C4-2B (cell line): ENCODE data around the gene OCA2.

Source experiments
- H3K27ac ChIP-seq: fragments of 450-650 bp; 2 replicates; pipeline ENCODE4 v1.5.1; 2017
- CTCF ChIP-seq: fragments of 450-650 bp; conservative IDR thresholded peaks from 2 replicates; pipeline ENCODE4 v1.5.1; 2017; ENCODE audit warnings: mild to moderate bottlenecking
- ZFX ChIP-seq: fragments of 450-650 bp; IDR thresholded peaks from 2 replicates; pipeline ENCODE4 v1.6.1; 2017

The OCA2 gene

GRCh38 chr15:27847775-27848710 lies 251.1 kb downstream of the OCA2 start:
- no peak overlapping the region for H3K27ac ChIP-seq
- TF ChIP-seq ZFX (no peak), CTCF (no peak)

GRCh38 chr15:27846722-27847395 lies 252.3 kb downstream of the OCA2 start:
- no peak for TF ChIP-seq ZFX
- no peak for TF ChIP-seq CTCF
- no peak overlapping the region for H3K27ac ChIP-seq

GRCh38 chr15:27845535-27846369 lies 253.4 kb downstream of the OCA2 start:
- no peak for TF ChIP-seq ZFX
- no peak for TF ChIP-seq CTCF
- no peak overlapping the region for H3K27ac ChIP-seq

GRCh38 chr15:27844018-27844666 lies 255.0 kb downstream of the OCA2 start:
- TF ChIP-seq ZFX (no peak), CTCF (no peak)
- H3K27ac ChIP-seq = no peak overlapping the region

- H3K27ac ChIP-seq = no peak overlapping the region
- TF ChIP-seq CTCF (no peak), ZFX (no peak)
Measured at GRCh38 chr15:27843146-27843545, 256.0 kb downstream of the OCA2 start.

GRCh38 chr15:27842526-27842925 lies 256.6 kb downstream of the OCA2 start:
- H3K27ac ChIP-seq = no peak overlapping the region
- TF ChIP-seq ZFX (no peak), CTCF (no peak)
